ENCODE measurements around the gene UBC.

The UBC gene

DNA sequence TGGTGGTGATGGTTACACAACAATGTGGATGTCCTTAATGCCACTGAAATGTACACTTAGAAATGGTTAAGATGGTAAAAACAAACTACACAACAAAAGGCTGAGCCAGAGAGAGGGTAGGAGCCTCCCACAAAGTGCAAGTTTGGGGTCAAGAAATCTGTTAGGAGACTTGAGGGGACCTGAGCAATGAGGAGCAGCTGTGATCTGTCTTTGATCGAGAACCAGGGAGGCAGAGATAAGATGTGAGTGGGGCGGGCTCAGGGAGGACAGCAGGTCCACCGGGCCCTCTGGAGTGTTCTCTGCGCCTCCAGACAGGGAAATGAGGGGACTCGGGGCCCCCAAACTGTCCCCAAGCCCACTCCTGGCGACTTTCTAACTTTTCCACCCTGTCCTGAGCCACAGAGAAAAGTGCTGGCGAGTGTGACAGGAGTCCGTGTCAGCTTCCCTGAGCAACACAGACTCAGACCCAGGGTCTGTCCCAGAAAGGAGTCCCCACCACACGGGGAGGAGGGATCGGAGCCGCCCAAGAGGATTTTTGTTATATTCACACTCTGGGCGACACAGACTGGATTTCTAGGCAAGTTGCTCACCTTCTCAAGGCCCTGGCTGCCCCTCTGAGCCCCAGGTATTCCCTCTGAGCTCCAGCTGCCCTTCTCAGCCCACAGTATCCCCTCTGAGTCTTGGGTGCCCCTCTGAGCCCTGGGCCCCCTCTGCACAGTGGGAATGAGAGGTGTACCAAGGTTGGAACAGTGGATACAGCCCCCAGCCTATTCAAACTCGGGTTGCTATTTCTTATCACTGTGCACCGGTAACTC, 39.3 kb downstream of the UBC start:
- TF ChIP-seq, protein P1, sequence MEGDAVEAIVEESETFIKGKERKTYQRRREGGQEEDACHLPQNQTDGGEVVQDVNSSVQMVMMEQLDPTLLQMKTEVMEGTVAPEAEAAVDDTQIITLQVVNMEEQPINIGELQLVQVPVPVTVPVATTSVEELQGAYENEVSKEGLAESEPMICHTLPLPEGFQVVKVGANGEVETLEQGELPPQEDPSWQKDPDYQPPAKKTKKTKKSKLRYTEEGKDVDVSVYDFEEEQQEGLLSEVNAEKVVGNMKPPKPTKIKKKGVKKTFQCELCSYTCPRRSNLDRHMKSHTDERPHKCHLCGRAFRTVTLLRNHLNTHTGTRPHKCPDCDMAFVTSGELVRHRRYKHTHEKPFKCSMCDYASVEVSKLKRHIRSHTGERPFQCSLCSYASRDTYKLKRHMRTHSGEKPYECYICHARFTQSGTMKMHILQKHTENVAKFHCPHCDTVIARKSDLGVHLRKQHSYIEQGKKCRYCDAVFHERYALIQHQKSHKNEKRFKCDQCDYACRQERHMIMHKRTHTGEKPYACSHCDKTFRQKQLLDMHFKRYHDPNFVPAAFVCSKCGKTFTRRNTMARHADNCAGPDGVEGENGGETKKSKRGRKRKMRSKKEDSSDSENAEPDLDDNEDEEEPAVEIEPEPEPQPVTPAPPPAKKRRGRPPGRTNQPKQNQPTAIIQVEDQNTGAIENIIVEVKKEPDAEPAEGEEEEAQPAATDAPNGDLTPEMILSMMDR (IDR thresholded peaks at IDR 0.05; ENCODE audit: insufficient read depth, missing control alignments): no peak
- FAIRE-seq (no peak), DNase-seq (ENCODE audit: insufficient read length, low spot score) (no peak)

DNA sequence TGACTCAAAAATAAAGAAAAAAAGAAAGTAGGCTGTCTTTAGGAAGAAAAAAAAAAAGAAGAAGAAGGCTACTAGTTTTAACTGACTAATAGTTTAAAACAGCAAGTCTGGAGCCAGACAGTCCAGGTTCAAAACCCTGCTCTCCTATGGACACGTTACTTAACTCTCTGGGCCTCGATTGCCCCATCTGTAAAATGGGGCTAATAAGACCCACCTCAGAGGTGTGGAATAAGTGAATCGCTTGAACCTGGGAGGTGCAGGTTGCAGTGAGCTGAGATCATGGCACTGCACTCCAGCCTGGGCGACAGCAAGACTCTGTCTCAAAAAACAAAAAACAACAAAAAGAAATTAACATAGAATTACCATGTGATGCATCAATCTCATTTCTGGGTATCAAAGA, 40.3 kb downstream of the UBC start:
- no peak for FAIRE-seq
- no peak for DNase-seq (ENCODE audit: insufficient read length, low spot score)
- TF ChIP-seq, protein P1 (IDR thresholded peaks at IDR 0.05; ENCODE audit: insufficient read depth, missing control alignments): no peak

DNA sequence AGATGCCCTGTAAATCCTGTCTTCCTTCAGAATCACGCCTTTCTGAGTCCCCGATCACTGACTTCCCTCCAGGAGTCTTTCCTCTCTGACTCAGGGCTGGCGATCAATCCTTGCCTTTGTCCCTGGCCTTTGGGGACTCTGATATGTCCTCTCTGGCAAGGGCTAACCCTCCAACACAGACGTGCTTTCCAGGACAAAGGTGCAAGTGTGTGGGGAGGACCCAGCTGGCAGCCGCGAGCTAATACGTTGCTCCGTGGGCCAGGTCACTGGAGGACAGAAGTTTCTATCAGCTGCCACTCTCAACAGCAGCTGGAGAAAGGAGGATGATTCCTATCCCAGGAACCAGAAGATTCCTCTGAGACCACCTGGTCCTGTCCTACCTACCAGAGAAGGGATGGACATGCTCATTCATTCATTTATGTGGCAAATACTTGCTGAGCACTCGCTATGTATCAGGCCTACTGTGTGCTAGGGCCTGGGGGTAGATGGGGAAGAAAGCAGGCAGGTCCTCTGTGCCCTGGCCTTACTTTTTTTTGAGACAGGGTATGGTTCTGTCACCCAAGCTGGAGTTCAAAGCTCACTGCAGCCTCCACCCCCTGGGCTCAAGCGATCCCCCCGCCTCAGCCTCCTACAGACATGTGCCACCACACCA, 42.3 kb downstream of the UBC start:
- DNase-seq (ENCODE audit: insufficient read length, low spot score) (no peak), FAIRE-seq (no peak)
- TF ChIP-seq, protein P1 (IDR thresholded peaks at IDR 0.05; ENCODE audit: insufficient read depth, missing control alignments): no peak

DNA sequence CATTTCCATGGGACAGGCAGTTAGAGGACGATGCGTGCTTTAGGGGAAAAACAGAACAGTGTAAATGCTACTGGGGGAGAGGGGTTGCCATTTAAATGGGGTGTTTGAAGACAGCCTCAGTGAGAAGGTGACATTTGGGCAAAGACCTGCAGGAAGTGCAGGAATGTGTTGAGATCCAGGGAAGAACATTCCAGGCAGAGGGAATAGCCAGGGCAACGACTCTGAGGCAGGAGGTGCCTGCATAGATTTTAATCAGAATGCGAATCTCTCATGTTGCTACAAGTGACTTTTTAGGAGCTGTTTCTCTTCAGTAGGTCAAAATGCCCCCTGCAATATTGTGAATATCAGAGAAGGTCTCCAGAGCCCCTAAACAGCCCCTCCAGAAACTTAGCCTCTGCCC, 43.2 kb downstream of the UBC start:
- no peak for FAIRE-seq
- TF ChIP-seq, protein P1 (IDR thresholded peaks at IDR 0.05; ENCODE audit: insufficient read depth, missing control alignments): no peak
- no peak for DNase-seq (ENCODE audit: insufficient read length, low spot score)

DNA sequence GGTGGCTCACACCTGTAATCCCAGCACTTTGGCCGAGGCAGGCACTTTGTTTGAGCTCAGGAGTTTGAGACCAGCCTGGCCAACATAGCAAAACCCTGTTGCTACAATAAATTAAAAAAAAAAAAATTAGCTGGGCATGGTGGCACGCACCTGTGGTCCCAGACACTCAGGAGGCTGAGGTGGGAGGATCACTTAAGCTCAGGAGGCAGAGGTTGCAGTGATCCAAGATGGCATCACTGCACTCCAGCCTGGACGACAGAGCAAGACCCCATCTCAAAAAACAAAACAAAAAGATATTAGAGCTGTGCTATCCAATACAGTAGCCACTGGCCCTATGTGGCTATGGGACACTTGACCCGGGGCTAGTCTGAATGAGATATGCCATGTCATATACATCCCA, 43.9 kb downstream of the UBC start:
- FAIRE-seq (no peak), DNase-seq (ENCODE audit: insufficient read length, low spot score) (no peak)
- TF ChIP-seq, protein P1 (IDR thresholded peaks at IDR 0.05; ENCODE audit: insufficient read depth, missing control alignments): no peak

DNA sequence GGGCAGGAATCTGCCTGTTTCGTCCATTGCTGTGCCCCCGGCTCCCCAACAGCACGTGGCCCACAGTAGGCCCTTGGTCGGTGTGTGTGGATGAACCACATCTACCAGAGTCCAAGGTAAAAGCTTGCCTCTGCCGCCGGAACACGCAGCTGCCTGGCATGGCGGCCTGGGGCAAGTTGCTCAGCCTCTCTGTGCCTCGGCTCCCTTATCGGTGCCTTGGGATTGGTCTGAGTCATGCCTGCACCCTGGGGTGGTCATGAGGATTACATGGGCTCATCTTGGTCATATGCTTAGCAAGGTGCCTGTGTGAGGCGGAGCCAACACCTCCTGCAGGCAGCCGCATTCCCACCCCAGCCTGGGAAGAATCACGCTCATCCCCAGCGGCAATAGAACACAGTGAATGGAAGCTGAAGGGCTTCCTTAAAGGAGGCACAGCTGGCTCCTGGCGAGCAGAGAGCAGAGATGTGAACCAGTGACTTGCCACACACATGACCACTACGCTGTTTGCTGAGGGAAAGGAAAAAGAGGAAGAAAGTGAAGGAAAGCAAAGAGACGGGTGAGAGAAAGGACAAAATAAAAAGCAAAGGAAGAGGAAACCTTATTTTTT, 45.3 kb downstream of the UBC start:
- no peak for DNase-seq (ENCODE audit: insufficient read length, low spot score)
- TF ChIP-seq, protein P1 (IDR thresholded peaks at IDR 0.05; ENCODE audit: insufficient read depth, missing control alignments): no peak
- no peak for FAIRE-seq

All from D721Med (cell line).